GM18505 (cell line): Measurements from ENCODE around the gene STAT4.

Experiments
- ATAC-seq: cut with Tn5 transposase; IDR thresholded peaks from one replicate; pipeline ENCODE4 v1.9.1; 2021; ENCODE audit not compliant: unreplicated experiment
- POLR2A ChIP-seq: IDR thresholded peaks from 4 replicates; pipeline ENCODE4 v1.6.1; 2011; ENCODE audit warnings: borderline replicate concordance; ENCODE audit not compliant: insufficient read depth, insufficient read length; ENCODE audit errors: extremely low read depth

STAT4 gene

DNA sequence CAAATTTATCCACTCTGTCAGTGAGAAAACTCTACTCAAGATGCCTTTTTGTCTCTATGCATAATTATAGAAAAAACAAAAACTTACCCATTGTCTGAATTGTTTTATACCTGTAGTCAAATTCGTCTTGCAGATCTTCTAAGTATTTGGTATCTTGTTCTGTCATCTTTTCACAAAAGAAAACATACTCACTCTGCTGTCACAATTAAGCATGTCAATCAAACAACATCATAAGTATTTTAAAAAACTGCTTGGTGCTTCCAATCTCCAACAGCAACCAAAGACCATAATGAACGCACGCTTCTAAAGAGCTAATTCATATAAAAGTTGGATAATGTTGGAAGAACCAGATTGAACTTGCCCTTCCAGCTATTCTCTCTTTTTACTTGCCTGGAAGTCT, 81.2 kb downstream of the STAT4 start:
- TF ChIP-seq POLR2A: no peak
- no peak for ATAC-seq

DNA sequence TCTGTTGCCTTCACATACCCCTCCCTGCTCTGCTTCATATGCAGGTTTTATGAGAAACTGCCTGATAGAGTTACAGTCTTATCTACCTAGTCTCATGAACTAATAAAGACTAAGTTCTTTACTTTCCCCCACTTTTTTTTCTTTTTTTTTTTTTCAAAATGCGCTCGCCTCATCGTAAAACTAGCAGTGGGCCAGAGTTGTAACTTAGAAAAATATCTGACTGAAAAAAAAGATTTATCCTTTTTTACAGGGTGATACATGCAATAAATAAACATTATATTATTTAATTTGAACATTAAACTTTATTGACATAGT, 83.9 kb downstream of the STAT4 start:
- TF ChIP-seq POLR2A: no peak
- ATAC-seq: no peak

- TF ChIP-seq POLR2A: no peak
- ATAC-seq: no peak
These were observed 84.4 kb downstream of the STAT4 start for GRCh38 chr2:191066197-191066918.

- no peak for TF ChIP-seq POLR2A
- no peak for ATAC-seq
These were observed 85.0 kb downstream of the STAT4 start for GRCh38 chr2:191065785-191066184.

- ATAC-seq: no peak
These were observed 86.2 kb downstream of the STAT4 start for GRCh38 chr2:191064590-191064989.

DNA sequence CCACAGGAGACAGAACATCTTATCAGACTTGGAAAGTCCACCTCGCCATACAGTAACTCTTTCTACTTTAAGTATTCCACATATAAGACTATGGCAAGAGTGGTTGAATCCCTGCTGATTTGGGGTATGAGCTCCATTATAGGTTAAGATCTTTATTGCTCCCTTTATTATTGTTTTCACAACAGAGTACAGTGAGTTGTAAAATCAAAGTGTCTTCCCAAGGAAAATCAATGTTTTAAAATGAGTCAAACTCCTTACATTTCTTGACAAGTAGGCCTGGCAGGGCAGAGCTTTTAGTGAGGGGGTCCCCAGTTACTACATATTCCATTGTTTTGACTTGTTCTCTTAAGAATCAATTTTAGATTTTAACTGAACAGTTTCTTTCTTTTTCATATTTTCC, 87.2 kb downstream of the STAT4 start:
- no peak for TF ChIP-seq POLR2A
- ATAC-seq: no peak

More at GRCh38 chr2:191064590-191064989, 86.2 kb downstream of the STAT4 start:
- no peak for TF ChIP-seq POLR2A

- no peak for TF ChIP-seq POLR2A
These were observed 89.3 kb downstream of the STAT4 start for GRCh38 chr2:191061381-191061980.

GRCh38 chr2:191059308-191059707, 91.5 kb downstream of the STAT4 start:
- no peak for TF ChIP-seq POLR2A
- ATAC-seq: no peak

More at GRCh38 chr2:191061381-191061980, 89.3 kb downstream of the STAT4 start:
- ATAC-seq: no peak

- TF ChIP-seq POLR2A: no peak
- ATAC-seq: no peak
These were observed 94.6 kb downstream of the STAT4 start for GRCh38 chr2:191056228-191056627.

DNA sequence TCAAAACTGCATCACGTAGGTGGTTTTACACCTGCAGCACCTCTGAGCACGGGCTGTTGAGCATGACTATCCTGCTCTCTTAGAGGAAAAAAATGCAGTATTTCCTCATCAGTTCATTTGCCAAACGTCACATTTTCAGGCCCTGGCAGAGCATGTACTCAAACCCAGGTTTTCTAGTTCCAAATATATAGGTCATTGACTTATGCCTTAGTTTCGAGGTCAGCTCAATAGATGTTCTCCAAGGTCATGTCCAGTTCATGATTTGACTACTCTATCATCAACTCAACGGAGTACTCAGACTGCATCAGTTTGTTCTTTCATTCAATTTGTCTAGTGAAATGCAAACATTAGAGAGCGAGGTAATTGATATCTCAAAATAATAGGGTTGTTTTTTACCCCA, 97.5 kb downstream of the STAT4 start:
- no peak for ATAC-seq
- no peak for TF ChIP-seq POLR2A

- no peak for TF ChIP-seq POLR2A
These were observed 98.7 kb downstream of the STAT4 start for GRCh38 chr2:191051825-191052778.

GRCh38 chr2:191051177-191051576, 99.6 kb downstream of the STAT4 start:
- TF ChIP-seq POLR2A: no peak
- ATAC-seq: no peak

More at GRCh38 chr2:191051825-191052778, 98.7 kb downstream of the STAT4 start:
- ATAC-seq: peak; percentile 58

DNA sequence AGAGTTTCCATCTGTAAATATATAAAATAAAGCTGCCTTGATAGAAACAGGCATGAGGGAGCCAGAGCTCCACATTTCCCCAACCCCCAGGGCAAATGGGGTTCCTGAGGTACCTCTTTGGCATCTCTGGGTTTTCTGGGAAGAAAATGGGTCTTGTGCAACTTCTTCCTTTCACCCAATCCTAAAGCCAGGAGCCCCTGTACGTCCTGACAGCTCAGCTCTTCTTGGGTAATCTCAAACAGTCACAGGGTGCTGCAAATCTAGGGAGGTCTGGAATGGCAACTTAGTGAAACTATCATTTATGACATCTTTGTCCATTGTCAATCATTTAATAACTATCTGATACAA, 100.2 kb downstream of the STAT4 start:
- ATAC-seq: no peak

More for the DNA sequence above, 100.2 kb downstream of the STAT4 start:
- TF ChIP-seq POLR2A: no peak
